ENCODE results near the gene TTC28. TPM values are rescaled to one million over a fixed set of nuclear protein-coding genes. Genes with fewer than 3 reads are reported as not detected.

TTC28 gene
- total and polyA plus RNA-seq, 2 donors (not counting 3 experiments of a cell fraction or from before 2014, with no cell fraction given): 16.5 to 51.1 TPM

- Histone ChIP-seq H3K4me2 (ENCODE audit: insufficient read depth, low read length) (peak overlapping the region; percentile 98), H3K36me3 (ENCODE audit: control insufficient read depth in 2 of 2, extremely low read depth in 1 of 2, insufficient read depth in 2 of 2, low read length in 2 of 2) (no peaks in the 10 kb centered on the region), H3K9me3 (replicated peaks; ENCODE audit: control insufficient read depth, insufficient read depth, low read length) (no peaks in the 10 kb centered on the region), H3K27me3 (ENCODE audit: control insufficient read depth in 2 of 2, insufficient read depth in 2 of 2, low read length in 2 of 2) (no peaks in the 10 kb centered on the region), H3K27ac (ENCODE audit: insufficient read depth, low read depth, low read length) (peak overlapping the region; percentile 96), H3K4me3 (replicated peaks in 1 of 3; ENCODE audit: insufficient read depth in 1 of 3, low read depth in 1 of 3, low read length in 3 of 3) (no peak overlapping the region), H3K4me1 (ENCODE audit: control insufficient read depth, extremely low read depth, insufficient read depth, low read length) (peaks cover 35% of the 10 kb centered on the region), H2AFZ (ENCODE audit: low read depth, low read length) (no peak overlapping the region), H3K9me1 (replicated peaks; ENCODE audit: control insufficient read depth, extremely low read depth, insufficient read depth, low read length) (no peaks in the 10 kb centered on the region), H4K20me1 (replicated peaks; ENCODE audit: control insufficient read depth, extremely low read depth, insufficient read depth, low read length) (no peaks in the 10 kb centered on the region), H3K79me2 (ENCODE audit: control insufficient read depth, insufficient read depth, low read length) (no peaks in the 10 kb centered on the region), H3K9ac (replicated peaks; ENCODE audit: extremely low read depth, insufficient read depth, low read length) (peak overlapping the region; percentile 78)
- intact Hi-C loops (cut with micrococcal nuclease): loop anchor here (1.0 to 2.0 kb wide), 2 partner anchors 31 to 87 kb away; partner anchors contain the start of gene HSCB
- BruUV-seq (replicated peaks): no TSS peak
- FAIRE-seq (peak; percentile 56), DNase-seq (ENCODE audit: low read depth, low spot score) (peak; percentile 60)
- ChIA-PET CTCF (interaction anchor here (0.6 to 2.1 kb wide), 4 partner anchors 39 to 110 kb away, joined by 3 to 6 read pairs (median 4); no protein-coding TSS in a partner anchor), POLR2A (no interaction called here)
- dilution Hi-C loops (cut with MboI; ENCODE audit: extremely low pct_ligation_motif_present, low sequenced_read_pairs): no loop called here
- no peak for TF ChIP-seq FOS (IDR thresholded peaks at IDR 0.05; ENCODE audit: borderline replicate concordance, insufficient read depth, low read length)
- no peak for TF ChIP-seq POLR2AphosphoS5 (IDR thresholded peaks at IDR 0.05; ENCODE audit: insufficient read depth, low read depth, low read length)
- TF ChIP-seq JUN (IDR thresholded peaks at IDR 0.05; ENCODE audit: borderline replicate concordance, insufficient read depth, insufficient read length, low read depth): no peak
- no peak for TF ChIP-seq MAX (IDR thresholded peaks at IDR 0.05; ENCODE audit: insufficient read depth, insufficient read length)
- TF ChIP-seq POLR2A (IDR thresholded peaks at IDR 0.05; ENCODE audit: low read depth, low read length): no peak
- no peak for TF ChIP-seq CTCF (IDR thresholded peaks at IDR 0.05; ENCODE audit: extremely low read depth in 1 of 2, insufficient read depth in 1 of 2, low read depth in 1 of 2, low read length in 2 of 2)
- no peak for TF ChIP-seq EZH2 (IDR thresholded peaks at IDR 0.05; ENCODE audit: borderline replicate concordance, low read depth, low read length, severe bottlenecking)
- TF ChIP-seq MYC (IDR thresholded peaks at IDR 0.05; ENCODE audit: low read depth, low read length): no peak
- TF ChIP-seq GATA2 (IDR thresholded peaks at IDR 0.05; ENCODE audit: insufficient read depth, insufficient read length, low read depth, low read length): no peak
Observed at GRCh38 chr22:28711341-28711740, 31.7 kb upstream of the TTC28 start.

Data from endothelial cell of umbilical vein (primary cell).